Measurements from ENCODE around the gene LAMA1.

GRCh38 chr18:7089369-7089768, 28.2 kb downstream of the LAMA1 start:
- TF ChIP-seq CTCF (IDR thresholded peaks at IDR 0.05) (no peak), EP300 (IDR thresholded peaks at IDR 0.05) (no peak)
